DMS153 treated with DMSO at 0.1 percent for 48 hours (cell line): ENCODE data around the gene MAB21L1.

Experiments
- DNase-seq: peaks from one replicate; lab custom pipeline; 2025; ENCODE audit not compliant: unreplicated experiment; lab: John Stamatoyannopoulos, UW

MAB21L1 gene

GRCh38 chr13:35480346-35480745, 3.9 kb upstream of the MAB21L1 start:
- no peak for DNase-seq

- DNase-seq = no peak
These were observed 3.2 kb upstream of the MAB21L1 start for GRCh38 chr13:35479706-35480105.

GRCh38 chr13:35479038-35479492, 2.6 kb upstream of the MAB21L1 start:
- no peak for DNase-seq

- no peak for DNase-seq
These were observed 2.0 kb upstream of the MAB21L1 start for GRCh38 chr13:35478271-35479037.

GRCh38 chr13:35477386-35477946, 977 bp upstream of the MAB21L1 start:
- no peak for DNase-seq

- DNase-seq = no peak
These were observed 1.1 kb downstream of the MAB21L1 start for GRCh38 chr13:35475212-35475959.

GRCh38 chr13:35474496-35475211, 1.8 kb downstream of the MAB21L1 start:
- DNase-seq = no peak

- DNase-seq = no peak
These were observed 2.7 kb downstream of the MAB21L1 start for GRCh38 chr13:35473802-35474201.

GRCh38 chr13:35473206-35473775, 3.2 kb downstream of the MAB21L1 start:
- no peak for DNase-seq

GRCh38 chr13:35472323-35472881, 4.1 kb downstream of the MAB21L1 start:
- no peak for DNase-seq

GRCh38 chr13:35471706-35472322, 4.7 kb downstream of the MAB21L1 start:
- no peak for DNase-seq

- DNase-seq = no peak
These were observed 5.5 kb downstream of the MAB21L1 start for GRCh38 chr13:35470671-35471661.

- DNase-seq = no peak
These were observed 6.5 kb downstream of the MAB21L1 start for GRCh38 chr13:35469806-35470525.

GRCh38 chr13:35468195-35468594, 8.3 kb downstream of the MAB21L1 start:
- no peak for DNase-seq

GRCh38 chr13:35465371-35465770, 11.1 kb downstream of the MAB21L1 start:
- DNase-seq = no peak

GRCh38 chr13:35460061-35460460, 16.4 kb downstream of the MAB21L1 start:
- DNase-seq = no peak

GRCh38 chr13:35457258-35457657, 19.2 kb downstream of the MAB21L1 start:
- DNase-seq = no peak

GRCh38 chr13:35455022-35455421, 21.5 kb downstream of the MAB21L1 start:
- DNase-seq = no peak
